Epithelial cell of esophagus (primary cell): ENCODE results near the gene CACNA1D.

Experiments
- DNase-seq: peaks from one replicate; pipeline ENCODE4 v3.0.0; 2010; ENCODE audit warnings: low read depth
- H3K4me3 ChIP-seq: 2 replicates; pipeline ENCODE4 v1.5.1; 2011; ENCODE audit warnings: mild to moderate bottlenecking, low read length, control low read depth
- CTCF ChIP-seq: IDR thresholded peaks from 2 replicates; pipeline ENCODE4 v1.5.1; 2011; ENCODE audit warnings: low read depth, mild to moderate bottlenecking, low read length, control low read depth, inconsistent platforms; ENCODE audit not compliant: insufficient read depth; ENCODE audit errors: missing control alignments

The CACNA1D gene

DNA sequence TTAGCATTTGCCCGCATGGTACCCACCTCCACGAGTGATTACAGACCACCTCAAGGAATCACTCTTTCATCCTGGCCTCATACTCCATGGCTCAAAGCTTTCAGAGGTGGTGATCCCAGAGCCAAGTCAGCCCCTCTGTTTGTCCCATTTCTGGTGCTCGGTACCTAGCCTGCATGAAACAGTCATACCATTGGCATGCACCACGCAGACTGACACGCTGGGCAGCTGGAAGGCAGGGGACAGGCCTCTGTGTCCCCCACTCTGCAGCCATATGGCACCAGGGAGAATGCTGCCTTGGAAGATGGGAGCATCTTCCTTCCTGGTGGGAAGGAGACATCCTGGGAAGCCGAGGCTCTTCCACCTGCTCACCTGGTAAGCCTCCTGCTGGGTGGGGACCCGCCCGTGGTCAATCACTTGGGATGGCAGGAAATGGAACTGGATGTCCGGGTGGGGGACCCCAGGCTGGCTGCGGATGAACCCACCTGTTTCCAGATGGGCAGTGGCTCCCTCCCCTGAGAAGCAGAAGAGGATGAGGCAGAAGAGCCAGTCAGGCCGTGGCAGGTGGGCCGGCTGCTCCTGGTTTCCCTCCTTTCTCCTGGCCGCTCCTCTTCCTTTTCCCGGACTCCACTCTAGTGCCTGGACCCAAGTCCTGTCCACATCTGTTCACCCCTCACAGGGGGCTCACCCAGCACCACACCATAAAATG lies 324.9 kb downstream of the CACNA1D start:
- no peak for DNase-seq
- no peak overlapping the region for H3K4me3 ChIP-seq

GRCh38 chr3:53820084-53820483 lies 325.7 kb downstream of the CACNA1D start:
- DNase-seq, result no peak
- H3K4me3 ChIP-seq, result no peak overlapping the region
- no peak for TF ChIP-seq CTCF

More for the DNA sequence above, 324.9 kb downstream of the CACNA1D start:
- TF ChIP-seq CTCF, result no peak

GRCh38 chr3:53820756-53821580 lies 326.6 kb downstream of the CACNA1D start:
- TF ChIP-seq CTCF, result no peak
- H3K4me3 ChIP-seq, result no peak overlapping the region
- DNase-seq, result no peak

GRCh38 chr3:53821631-53822121 lies 327.3 kb downstream of the CACNA1D start:
- no peak for TF ChIP-seq CTCF
- no peak overlapping the region for H3K4me3 ChIP-seq
- DNase-seq, result peak; percentile 70

- no peak for TF ChIP-seq CTCF
- DNase-seq, result no peak
- no peak overlapping the region for H3K4me3 ChIP-seq
Observed at GRCh38 chr3:53822331-53822741, 327.9 kb downstream of the CACNA1D start.

- TF ChIP-seq CTCF, result no peak
- no peak overlapping the region for H3K4me3 ChIP-seq
Observed at GRCh38 chr3:53823026-53823955, 328.9 kb downstream of the CACNA1D start.

More at GRCh38 chr3:53823026-53823955, 328.9 kb downstream of the CACNA1D start:
- DNase-seq, result no peak
